ENCODE results near the gene ELMOD1.

The ELMOD1 gene

GRCh38 chr11:107697291-107697690, 106.3 kb downstream of the ELMOD1 start:
- TF ChIP-seq TAF1 (IDR thresholded peaks at IDR 0.05; ENCODE audit: borderline replicate concordance, insufficient read depth, low read length) (no peak), SIN3A (IDR thresholded peaks at IDR 0.05; ENCODE audit: borderline replicate concordance, insufficient read depth, low read length) (no peak), POLR2AphosphoS5 (IDR thresholded peaks at IDR 0.05; ENCODE audit: low read depth, low read length) (no peak), REST (IDR thresholded peaks at IDR 0.05; ENCODE audit: insufficient read depth in 1 of 2, low read depth in 2 of 2, low read length in 2 of 2) (no peak), FOXP2 (optimal IDR thresholded peaks at IDR 0.05; ENCODE audit: borderline replicate concordance, extremely low read depth, extremely low read length, insufficient read depth) (no peak)

GRCh38 chr11:107699371-107700285, 108.7 kb downstream of the ELMOD1 start:
- TF ChIP-seq REST (IDR thresholded peaks at IDR 0.05; ENCODE audit: insufficient read depth in 1 of 2, low read depth in 2 of 2, low read length in 2 of 2) (no peak), POLR2AphosphoS5 (IDR thresholded peaks at IDR 0.05; ENCODE audit: low read depth, low read length) (no peak), SIN3A (IDR thresholded peaks at IDR 0.05; ENCODE audit: borderline replicate concordance, insufficient read depth, low read length) (no peak), TAF1 (IDR thresholded peaks at IDR 0.05; ENCODE audit: borderline replicate concordance, insufficient read depth, low read length) (no peak), FOXP2 (optimal IDR thresholded peaks at IDR 0.05; ENCODE audit: borderline replicate concordance, extremely low read depth, extremely low read length, insufficient read depth) (no peak)

GRCh38 chr11:107702109-107702660, 111.2 kb downstream of the ELMOD1 start:
- no peak for TF ChIP-seq REST (IDR thresholded peaks at IDR 0.05; ENCODE audit: insufficient read depth in 1 of 2, low read depth in 2 of 2, low read length in 2 of 2)
- no peak for TF ChIP-seq POLR2AphosphoS5 (IDR thresholded peaks at IDR 0.05; ENCODE audit: low read depth, low read length)
- TF ChIP-seq SIN3A (IDR thresholded peaks at IDR 0.05; ENCODE audit: borderline replicate concordance, insufficient read depth, low read length), result no peak
- no peak for TF ChIP-seq TAF1 (IDR thresholded peaks at IDR 0.05; ENCODE audit: borderline replicate concordance, insufficient read depth, low read length)
- no peak for TF ChIP-seq FOXP2 (optimal IDR thresholded peaks at IDR 0.05; ENCODE audit: borderline replicate concordance, extremely low read depth, extremely low read length, insufficient read depth)

- TF ChIP-seq TAF1 (IDR thresholded peaks at IDR 0.05; ENCODE audit: borderline replicate concordance, insufficient read depth, low read length) (no peak), SIN3A (IDR thresholded peaks at IDR 0.05; ENCODE audit: borderline replicate concordance, insufficient read depth, low read length) (no peak), POLR2AphosphoS5 (IDR thresholded peaks at IDR 0.05; ENCODE audit: low read depth, low read length) (no peak), REST (IDR thresholded peaks at IDR 0.05; ENCODE audit: insufficient read depth in 1 of 2, low read depth in 2 of 2, low read length in 2 of 2) (no peak), FOXP2 (optimal IDR thresholded peaks at IDR 0.05; ENCODE audit: borderline replicate concordance, extremely low read depth, extremely low read length, insufficient read depth) (no peak)
Observed at GRCh38 chr11:107702723-107703122, 111.8 kb downstream of the ELMOD1 start.
